DOHH2 (cell line): ENCODE results near the gene HDAC4.

Experiments
- CTCF ChIP-seq: fragments of 200-600 bp; sonication (generic); IDR thresholded peaks from one replicate; pipeline ENCODE4 v1.5.1; 2014; ENCODE audit warnings: antibody characterized with exemption, mild to moderate bottlenecking, low read depth, low read length; ENCODE audit not compliant: poor library complexity, severe bottlenecking
- EZH2phosphoT487 ChIP-seq: fragments of 200-600 bp; sonication (generic); IDR thresholded peaks from 2 replicates; pipeline ENCODE4 v1.6.1; 2017; ENCODE audit warnings: borderline replicate concordance, mild to moderate bottlenecking, antibody characterized with exemption, low read length, moderate library complexity, mixed read lengths

GRCh38 chr2:239165206-239165831, 235.5 kb downstream of the HDAC4 start:
- TF ChIP-seq CTCF = no peak
- TF ChIP-seq EZH2phosphoT487 = no peak
